Stimulated activated CD8-positive, alpha-beta memory T cell treated with anti-CD3 and anti-CD28 coated beads, Interleukin-7, amount 100 ng/mL, for 4 hours (primary cell): ENCODE measurements around the gene SLC29A2.
"Not testable (repeated sequence)": the region's sequence is repeated elsewhere in the genome, so short reads cannot be mapped to it uniquely, and the experiment has no call there.

Source experiments
- DNase-seq, 2 donors: peaks; one replicate each; pipeline ENCODE4 v3.0.0-alpha.2; 2020; ENCODE audit warnings: low read depth in 2 of 2

The SLC29A2 gene

GRCh38 chr11:66320289-66320688, 51.3 kb downstream of the SLC29A2 start:
- not testable (repeated sequence) for DNase-seq

GRCh38 chr11:66318600-66318970, 53.0 kb downstream of the SLC29A2 start:
- DNase-seq: no peak

- DNase-seq: peak; percentile 41 to 51
Measured at GRCh38 chr11:66317723-66318599, 53.6 kb downstream of the SLC29A2 start.

- DNase-seq: peak in 1 of 2 donors; percentile 39
Measured at GRCh38 chr11:66317322-66317722, 54.2 kb downstream of the SLC29A2 start.

GRCh38 chr11:66316849-66317251, 54.7 kb downstream of the SLC29A2 start, which contains the start of gene CD248:
Gene CD248 (minus strand): TSS chr11:66317044. CDS start chr11:66317027, 17 bp downstream.
- no peak for DNase-seq

- no peak for DNase-seq
Measured at GRCh38 chr11:66315921-66316811, 55.4 kb downstream of the SLC29A2 start.

- DNase-seq: no peak
Measured at GRCh38 chr11:66315498-66315885, 56.1 kb downstream of the SLC29A2 start.

GRCh38 chr11:66314561-66315497, 56.7 kb downstream of the SLC29A2 start:
- no peak for DNase-seq

GRCh38 chr11:66314186-66314501, 57.4 kb downstream of the SLC29A2 start:
- DNase-seq: no peak

- no peak for DNase-seq
Measured at GRCh38 chr11:66313321-66314185, 58.0 kb downstream of the SLC29A2 start.

- DNase-seq: peak; percentile 93 to 96
Measured at GRCh38 chr11:66312549-66313320, 58.8 kb downstream of the SLC29A2 start.
